OCI-LY7 (cell line): Measurements from ENCODE around the gene LYRM2. TPM values are rescaled to one million over a fixed set of nuclear protein-coding genes. Genes with fewer than 3 reads are reported as not detected.

Source experiments
- BruUV-seq: library from RNA; stranded (reverse); fragments of 400-500 nt; replicated peaks from 2 replicates; lab custom pipeline; 2021; lab: Mats Ljungman, UMichigan
- CTCF ChIA-PET: fragments of 300-600 bp; sonication (Branson Sonifier 250); formaldehyde crosslinking; loops from one replicate; lab custom pipeline; 2022; ENCODE audit warnings: antibody characterized with exemption; ENCODE audit not compliant: unreplicated experiment; lab: Charles Lee
- POLR2A ChIA-PET: fragments of 300-600 bp; sonication (Branson Sonifier 250); formaldehyde crosslinking; loops from one replicate; lab custom pipeline; 2022; ENCODE audit warnings: antibody characterized with exemption; lab: Charles Lee
- DNase-seq: peaks from one replicate; pipeline ENCODE4 v3.0.0-alpha.2; 2015; ENCODE audit warnings: low spot score
- H2AFZ ChIP-seq: fragments of 200-600 bp; sonication (generic), shearing (Covaris generic); 2 replicates; pipeline ENCODE4 v1.6.1; 2014; ENCODE audit warnings: mild to moderate bottlenecking, antibody characterized with exemption, low read length, moderate library complexity
- H3K27ac ChIP-seq: fragments of 200-600 bp; sonication (generic); 2 replicates; pipeline ENCODE4 v1.5.1; 2014; ENCODE audit warnings: mixed run types, low read depth, mild to moderate bottlenecking, moderate library complexity, low read length, inconsistent platforms; ENCODE audit not compliant: poor library complexity, severe bottlenecking
- H3K36me3 ChIP-seq: fragments of 200-600 bp; sonication (generic); 2 replicates; pipeline ENCODE4 v1.6.1; 2014; ENCODE audit warnings: mild to moderate bottlenecking, antibody characterized with exemption, low read length, moderate library complexity, mixed read lengths; ENCODE audit not compliant: insufficient read depth
- H3K4me1 ChIP-seq: fragments of 200-600 bp; sonication (generic); 2 replicates; pipeline ENCODE4 v1.5.1; 2014; ENCODE audit warnings: mild to moderate bottlenecking, low read length; ENCODE audit not compliant: insufficient read depth, poor library complexity, severe bottlenecking
- H3K4me2 ChIP-seq: fragments of 200-600 bp; sonication (generic); 2 replicates; pipeline ENCODE4 v1.6.1; 2014; ENCODE audit warnings: mild to moderate bottlenecking, low read length
- H3K4me3 ChIP-seq: fragments of 200-600 bp; sonication (generic); 2 replicates; pipeline ENCODE4 v1.5.1; 2014; ENCODE audit warnings: mild to moderate bottlenecking, low read depth, low read length; ENCODE audit not compliant: poor library complexity, severe bottlenecking
- H3K79me2 ChIP-seq: fragments of 200-600 bp; sonication (generic); 2 replicates; pipeline ENCODE4 v1.6.1; 2016; ENCODE audit warnings: low read depth, mild to moderate bottlenecking, low read length, moderate library complexity, mixed read lengths; ENCODE audit not compliant: insufficient read depth
- H3K9me2 ChIP-seq: fragments of 200-600 bp; sonication (generic); 2 replicates; pipeline ENCODE4 v1.6.1; 2016; ENCODE audit warnings: mild to moderate bottlenecking, low read length, mixed read lengths; ENCODE audit not compliant: insufficient read depth
- H3K9me3 ChIP-seq: fragments of 200-600 bp; sonication (generic); 2 replicates; pipeline ENCODE4 v1.6.1; 2014; ENCODE audit warnings: mild to moderate bottlenecking, mixed run types, low read length, mixed read lengths
- H4K20me1 ChIP-seq: fragments of 200-600 bp; sonication (generic); 2 replicates; pipeline ENCODE4 v1.6.1; 2014; ENCODE audit warnings: mild to moderate bottlenecking, antibody characterized with exemption, low read length, moderate library complexity, mixed read lengths; ENCODE audit not compliant: insufficient read depth
- EZH2phosphoT487 ChIP-seq: fragments of 200-600 bp; sonication (generic); IDR thresholded peaks from 2 replicates; pipeline ENCODE4 v1.6.1; 2018; ENCODE audit warnings: low read depth, borderline replicate concordance, mild to moderate bottlenecking, mixed run types, antibody characterized with exemption, low read length, moderate library complexity, mixed read lengths
- intact Hi-C: fragments of 100-400 bp; cut with micrococcal nuclease; formaldehyde crosslinking; loops from one replicate; pipeline ENCODE4 v1.10.0; 2022; ENCODE audit not compliant: unreplicated experiment
- total RNA-seq, 2 experiments: library from RNA; depleted of rRNA in 1 of 2; stranded (reverse); fragments of >200 nt in 1 of 2; shearing (Covaris generic) in 1 of 2; gene quantifications; 2 replicates each; pipeline ENCODE4 v1.2.3, GENCODE V29; 2014 to 2022
- TF ChIP-seq, protein P1 (sequence below): fragments of 200-600 bp; sonication (generic); conservative IDR thresholded peaks from 2 replicates; pipeline ENCODE4 v1.5.1; 2014; ENCODE audit warnings: mild to moderate bottlenecking, antibody characterized with exemption, low read length, moderate library complexity, mixed read lengths

The LYRM2 gene
- total RNA-seq, 2 experiments from 2014 or later = 17.7 to 40.6 TPM

DNA sequence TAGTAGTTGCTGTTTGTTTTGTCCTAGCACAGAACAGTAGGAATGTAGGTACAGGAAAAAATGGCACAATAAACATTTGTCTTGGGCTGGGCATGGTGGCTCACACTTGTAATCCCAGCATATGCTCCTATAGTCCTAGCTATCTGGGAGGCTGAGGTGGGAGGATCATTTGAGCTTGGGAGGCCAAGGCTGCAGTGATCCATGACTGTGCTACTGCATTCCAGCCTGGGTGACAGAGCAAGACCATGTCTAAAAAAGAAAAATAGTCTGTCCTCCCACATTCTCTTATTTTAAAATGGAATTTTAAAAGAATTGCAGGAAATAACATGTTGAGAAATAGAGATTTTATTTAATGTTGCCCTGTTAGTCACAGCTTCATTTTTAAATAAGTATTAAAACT lies 117.8 kb downstream of the LYRM2 start:
- BruUV-seq = no TSS peak
- POLR2A ChIA-PET = no interaction called here
- intact Hi-C loops = no loop called here

GRCh38 chr6:89518352-89519055 lies 120.0 kb downstream of the LYRM2 start:
- Histone ChIP-seq H3K4me2 (no peak overlapping the region), H3K4me1 (no peaks in the 10 kb centered on the region), H2AFZ (no peak overlapping the region), H3K9me2 (no peaks in the 10 kb centered on the region), H3K9me3 (no peaks in the 10 kb centered on the region), H3K79me2 (no peaks in the 10 kb centered on the region), H3K36me3 (no peaks in the 10 kb centered on the region), H3K4me3 (no peak overlapping the region), H3K27ac (no peak overlapping the region), H4K20me1 (no peaks in the 10 kb centered on the region)
- ChIA-PET CTCF (no interaction called here), POLR2A (interaction anchor here (0.6 kb wide), 1 partner anchor 444 kb away, joined by 3 read pairs; no protein-coding TSS in a partner anchor)
- TF ChIP-seq, protein P1, sequence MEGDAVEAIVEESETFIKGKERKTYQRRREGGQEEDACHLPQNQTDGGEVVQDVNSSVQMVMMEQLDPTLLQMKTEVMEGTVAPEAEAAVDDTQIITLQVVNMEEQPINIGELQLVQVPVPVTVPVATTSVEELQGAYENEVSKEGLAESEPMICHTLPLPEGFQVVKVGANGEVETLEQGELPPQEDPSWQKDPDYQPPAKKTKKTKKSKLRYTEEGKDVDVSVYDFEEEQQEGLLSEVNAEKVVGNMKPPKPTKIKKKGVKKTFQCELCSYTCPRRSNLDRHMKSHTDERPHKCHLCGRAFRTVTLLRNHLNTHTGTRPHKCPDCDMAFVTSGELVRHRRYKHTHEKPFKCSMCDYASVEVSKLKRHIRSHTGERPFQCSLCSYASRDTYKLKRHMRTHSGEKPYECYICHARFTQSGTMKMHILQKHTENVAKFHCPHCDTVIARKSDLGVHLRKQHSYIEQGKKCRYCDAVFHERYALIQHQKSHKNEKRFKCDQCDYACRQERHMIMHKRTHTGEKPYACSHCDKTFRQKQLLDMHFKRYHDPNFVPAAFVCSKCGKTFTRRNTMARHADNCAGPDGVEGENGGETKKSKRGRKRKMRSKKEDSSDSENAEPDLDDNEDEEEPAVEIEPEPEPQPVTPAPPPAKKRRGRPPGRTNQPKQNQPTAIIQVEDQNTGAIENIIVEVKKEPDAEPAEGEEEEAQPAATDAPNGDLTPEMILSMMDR = no peak
- no peak for TF ChIP-seq EZH2phosphoT487
- DNase-seq = no peak
- no TSS peak for BruUV-seq
- intact Hi-C loops = no loop called here

More for the DNA sequence above, 117.8 kb downstream of the LYRM2 start:
- no peaks in the 10 kb centered on the region for H3K79me2 ChIP-seq
- H4K20me1 ChIP-seq = no peaks in the 10 kb centered on the region
- no peak overlapping the region for H2AFZ ChIP-seq
- no peak overlapping the region for H3K4me3 ChIP-seq
- TF ChIP-seq, protein P1 = no peak
- no peak for TF ChIP-seq EZH2phosphoT487
- H3K9me2 ChIP-seq = no peaks in the 10 kb centered on the region
- H3K27ac ChIP-seq = no peak overlapping the region
- no peaks in the 10 kb centered on the region for H3K4me1 ChIP-seq
- H3K36me3 ChIP-seq = no peaks in the 10 kb centered on the region
- CTCF ChIA-PET = no interaction called here
- H3K9me3 ChIP-seq = no peaks in the 10 kb centered on the region
- DNase-seq = no peak
- no peak overlapping the region for H3K4me2 ChIP-seq

Other genes with a start within 250 kb of the LYRM2 start
- 6.2 and 6.5 TPM in 2 replicates for gene RRAGD, start 226.5 kb downstream of the LYRM2 start, total RNA-seq (2014; rRNA removed; shearing (Covaris generic))
- gene RRAGD, start 226.5 kb downstream of the LYRM2 start, total RNA-seq (2022) = 12.9 and 17.6 TPM in 2 replicates
- gene ANKRD6, start 205.6 kb downstream of the LYRM2 start, total RNA-seq (2014; rRNA removed; shearing (Covaris generic)) = 2.2 and 2.4 TPM in 2 replicates
- 4.8 and 7.0 TPM in 2 replicates for gene ANKRD6, start 205.6 kb downstream of the LYRM2 start, total RNA-seq (2022)
- 42.9 and 48.6 TPM in 2 replicates for gene MDN1, start 181.0 kb upstream of the LYRM2 start, total RNA-seq (2014; rRNA removed; shearing (Covaris generic))
- 55.3 and 62.3 TPM in 2 replicates for gene MDN1, start 181.0 kb upstream of the LYRM2 start, total RNA-seq (2022)
- 22.6 and 23.7 TPM in 2 replicates for gene CASP8AP2, start 191.1 kb upstream of the LYRM2 start, total RNA-seq (2014; rRNA removed; shearing (Covaris generic))
- gene CASP8AP2, start 191.1 kb upstream of the LYRM2 start, total RNA-seq (2022) = 39.5 and 40.0 TPM in 2 replicates